HEK293 (cell line): ENCODE measurements around the gene GTSE1.
A peak's percentile ranks its signal among the peaks of the same experiment; 100 is the strongest.

Experiments used
- CTCF ChIA-PET: fragments of 350-600 bp; formaldehyde crosslinking; extraction: SDS; loops from one replicate; lab custom pipeline; 2021; ENCODE audit warnings: antibody characterized with exemption; lab: Yijun Ruan, JAX
- POLR2A ChIA-PET: fragments of 300-600 bp; formaldehyde crosslinking; extraction: SDS; loops from one replicate; lab custom pipeline; 2020; ENCODE audit warnings: antibody characterized with exemption, inconsistent platforms; lab: Yijun Ruan, JAX
- H3K27ac ChIP-seq: fragments of 200-500 bp; sonication (Bioruptor generic); 2 replicates; pipeline ENCODE4 v1.5.1; 2014; ENCODE audit warnings: low read depth, low read length, control low read depth, inconsistent platforms; ENCODE audit errors: extremely low read depth
- H3K36me3 ChIP-seq, 2 experiments: fragments of 200-500 bp in 1 of 2; sonication (Bioruptor generic) in 1 of 2; 1 replicate in 1 of 2; 2 replicates in 1 of 2; pipeline ENCODE4 v1.5.1; 2014 to 2017; ENCODE audit warnings: inconsistent platforms in 2 of 2, low read length in 2 of 2; ENCODE audit not compliant: control insufficient read depth in 2 of 2, insufficient read depth in 1 of 2
- H3K4me1 ChIP-seq: fragments of 200-500 bp; sonication (Bioruptor generic); 2 replicates; pipeline ENCODE4 v1.5.1; 2014; ENCODE audit warnings: mild to moderate bottlenecking, low read length, inconsistent platforms; ENCODE audit not compliant: control insufficient read depth, insufficient read depth
- H3K4me3 ChIP-seq: 2 replicates; pipeline ENCODE4 v1.5.1; 2011; ENCODE audit warnings: low read depth, mild to moderate bottlenecking, control low read depth, low read length, moderate library complexity
- H3K9me3 ChIP-seq: fragments of 200-500 bp; sonication (Bioruptor generic); 2 replicates; pipeline ENCODE4 v1.5.1; 2014; ENCODE audit warnings: low read depth, low read length, inconsistent platforms; ENCODE audit not compliant: control insufficient read depth, insufficient read depth
- BCL6B ChIP-seq: fragments of 450-650 bp; formaldehyde crosslinking; IDR thresholded peaks from 2 replicates; pipeline ENCODE4 v1.5.1; 2017; ENCODE audit warnings: missing biosample characterization, missing genetic modification characterization
- GFI1B ChIP-seq: fragments of 450-650 bp; formaldehyde crosslinking; IDR thresholded peaks from 2 replicates; pipeline ENCODE4 v1.5.1; 2016; ENCODE audit warnings: missing biosample characterization, missing genetic modification characterization
- HIC1 ChIP-seq: fragments of 450-650 bp; formaldehyde crosslinking; IDR thresholded peaks from 2 replicates; pipeline ENCODE4 v1.5.1; 2016; ENCODE audit warnings: missing biosample characterization, missing genetic modification characterization
- KLF16 ChIP-seq: fragments of 450-650 bp; formaldehyde crosslinking; IDR thresholded peaks from 2 replicates; pipeline ENCODE4 v1.5.1; 2017; ENCODE audit warnings: missing biosample characterization, missing genetic modification characterization
- KLF17 ChIP-seq: fragments of 450-650 bp; formaldehyde crosslinking; IDR thresholded peaks from 2 replicates; pipeline ENCODE4 v1.5.1; 2016; ENCODE audit warnings: missing biosample characterization, missing genetic modification characterization
- RBAK ChIP-seq: fragments of 450-650 bp; formaldehyde crosslinking; IDR thresholded peaks from 2 replicates; pipeline ENCODE4 v1.5.1; 2016; ENCODE audit warnings: missing biosample characterization, missing genetic modification characterization
- SCRT2 ChIP-seq: fragments of 450-650 bp; formaldehyde crosslinking; IDR thresholded peaks from 2 replicates; pipeline ENCODE4 v1.5.1; 2016; ENCODE audit warnings: missing biosample characterization, missing genetic modification characterization
- TCF7L2 ChIP-seq: IDR thresholded peaks from 2 replicates; pipeline ENCODE4 v1.6.1; 2011; ENCODE audit warnings: low read depth, mild to moderate bottlenecking, inconsistent platforms, low read length, moderate library complexity, borderline replicate concordance
- TSHZ1 ChIP-seq: fragments of 450-650 bp; formaldehyde crosslinking; IDR thresholded peaks from 2 replicates; pipeline ENCODE4 v1.5.1; 2016; ENCODE audit warnings: missing biosample characterization, missing genetic modification characterization, borderline replicate concordance
- ZBTB21 ChIP-seq: fragments of 450-650 bp; formaldehyde crosslinking; IDR thresholded peaks from 2 replicates; pipeline ENCODE4 v1.5.1; 2017; ENCODE audit warnings: missing biosample characterization, missing genetic modification characterization
- ZFP3 ChIP-seq: fragments of 450-650 bp; formaldehyde crosslinking; IDR thresholded peaks from 2 replicates; pipeline ENCODE4 v1.5.1; 2016; ENCODE audit warnings: low read depth, missing biosample characterization, missing genetic modification characterization
- ZFP41 ChIP-seq: fragments of 450-650 bp; formaldehyde crosslinking; IDR thresholded peaks from 2 replicates; pipeline ENCODE4 v1.5.1; 2016; ENCODE audit warnings: missing biosample characterization, missing genetic modification characterization, borderline replicate concordance
- ZIC2 ChIP-seq: fragments of 450-650 bp; formaldehyde crosslinking; IDR thresholded peaks from 2 replicates; pipeline ENCODE4 v1.5.1; 2016; ENCODE audit warnings: missing biosample characterization, missing genetic modification characterization
- ZNF169 ChIP-seq: fragments of 450-650 bp; formaldehyde crosslinking; IDR thresholded peaks from 2 replicates; pipeline ENCODE4 v1.5.1; 2016; ENCODE audit warnings: missing biosample characterization, missing genetic modification characterization
- ZNF248 ChIP-seq: fragments of 450-650 bp; formaldehyde crosslinking; IDR thresholded peaks from 2 replicates; pipeline ENCODE4 v1.5.1; 2017; ENCODE audit warnings: missing biosample characterization, missing genetic modification characterization
- ZNF433 ChIP-seq: fragments of 450-650 bp; formaldehyde crosslinking; IDR thresholded peaks from 2 replicates; pipeline ENCODE4 v1.5.1; 2016; ENCODE audit warnings: missing biosample characterization, missing genetic modification characterization, low read depth
- ZNF514 ChIP-seq: fragments of 450-650 bp; formaldehyde crosslinking; IDR thresholded peaks from 2 replicates; pipeline ENCODE4 v1.5.1; 2016; ENCODE audit warnings: missing biosample characterization, missing genetic modification characterization
- ZNF626 ChIP-seq: fragments of 450-650 bp; sonication (Bioruptor Pico); formaldehyde crosslinking; IDR thresholded peaks from 2 replicates; pipeline ENCODE4 v1.5.1; 2018; ENCODE audit warnings: missing biosample characterization, missing genetic modification characterization, inconsistent platforms

GTSE1 gene

GRCh38 chr22:46352691-46353386 lies 56.2 kb downstream of the GTSE1 start (continued):
- no peak for TF ChIP-seq KLF16 (tag by site-specific recombination)
- TF ChIP-seq ZNF169 (tag by site-specific recombination) = no peak
- TF ChIP-seq ZNF248 (tag by site-specific recombination) = no peak
- TF ChIP-seq ZNF626 (tag by site-specific recombination) = no peak
- no peak for TF ChIP-seq ZFP41 (tag by site-specific recombination)
- TF ChIP-seq TSHZ1 (tag by site-specific recombination) = no peak
- no peak for TF ChIP-seq ZNF514 (tag by site-specific recombination)
- TF ChIP-seq KLF17 (tag by site-specific recombination) = no peak
- TF ChIP-seq ZBTB21 = no peak
- no peak for TF ChIP-seq ZNF433 (tag by site-specific recombination)
- TF ChIP-seq TCF7L2 = no peak
- no peak for TF ChIP-seq BCL6B (tag by site-specific recombination)
- TF ChIP-seq ZFP3 (tag by site-specific recombination) = no peak
- TF ChIP-seq GFI1B = no peak
- TF ChIP-seq, all 188 proteins: peak for 20

- ChIA-PET POLR2A (interaction anchor here (1.5 kb wide), 1 partner anchor 17 kb away, joined by 3 read pairs; no protein-coding TSS in a partner anchor), CTCF (interaction anchor here (0.6 to 1.5 kb wide), 7 partner anchors 9 to 1166 kb away, joined by 3 to 5 read pairs (median 3); no protein-coding TSS in a partner anchor)
Measured at GRCh38 chr22:46353483-46354105, 56.9 kb downstream of the GTSE1 start.

More at GRCh38 chr22:46353483-46354105, 56.9 kb downstream of the GTSE1 start:
- Histone ChIP-seq H3K4me1 (peaks cover 6% of the 10 kb centered on the region; the same call in 1 of the 2 replicates), H3K36me3 (peaks cover 11 to 99% of the 10 kb centered on the region in 2 experiments), H3K9me3 (no peaks in the 10 kb centered on the region), H3K4me3 (no peak overlapping the region), H3K27ac (peak overlapping the region; percentile 48)
- no peak for TF ChIP-seq RBAK (tag by site-specific recombination)
- no peak for TF ChIP-seq HIC1 (tag by site-specific recombination)
- peak; percentile 3 for TF ChIP-seq ZIC2 (tag by site-specific recombination)
- TF ChIP-seq SCRT2 = peak; percentile 53; the same call in 1 of the 2 replicates
- TF ChIP-seq, all 188 proteins: peak for 2
